HepG2 (cell line): ENCODE results near the gene HDAC5. TPM values are rescaled to one million over a fixed set of nuclear protein-coding genes. Genes with fewer than 3 reads are reported as not detected.
A peak's percentile ranks its signal among the peaks of the same experiment; 100 is the strongest.

Experiments used
- BRD4 ChIP-seq: sonication (generic); formaldehyde crosslinking; IDR thresholded peaks from 2 replicates; pipeline ENCODE4 v1.4.0; 2020; ENCODE audit warnings: missing genetic modification reagents
- CAMTA2 ChIP-seq: sonication (generic); formaldehyde crosslinking; IDR thresholded peaks from 2 replicates; pipeline ENCODE4 v1.4.0; 2020; ENCODE audit warnings: mild to moderate bottlenecking, missing genetic modification reagents, borderline replicate concordance
- EP300 ChIP-seq, 3 experiments: sonication (generic) in 1 of 3; formaldehyde crosslinking in 1 of 3; IDR thresholded peaks; 2 replicates each; pipeline versions ENCODE4 v1.5.1 to v1.6.1; 2011 to 2020; ENCODE audit warnings: low read depth in 2 of 3, low read length in 2 of 3, borderline replicate concordance in 1 of 3, improper control_type of control experiment in 1 of 3, mild to moderate bottlenecking in 1 of 3, missing genetic modification reagents in 1 of 3, moderate library complexity in 1 of 3
- ETV5 ChIP-seq: IDR thresholded peaks from 2 replicates; pipeline ENCODE4 v1.6.1; 2018; ENCODE audit warnings: missing biosample characterization, missing genetic modification reagents, inconsistent platforms, borderline replicate concordance
- HES4 ChIP-seq: sonication (generic); formaldehyde crosslinking; IDR thresholded peaks from 2 replicates; pipeline ENCODE4 v1.9.0; 2021; ENCODE audit warnings: mild to moderate bottlenecking, missing genetic modification reagents, borderline replicate concordance
- MBNL3 ChIP-seq: fragments of 250-450 bp; sonication (Bioruptor Pico); conservative IDR thresholded peaks from 2 replicates; pipeline ENCODE4 v1.8.0; 2022; ENCODE audit warnings: mild to moderate bottlenecking, inconsistent platforms
- MLXIP ChIP-seq: sonication (generic); formaldehyde crosslinking; IDR thresholded peaks from 2 replicates; pipeline ENCODE4 v1.9.0; 2021; ENCODE audit warnings: missing genetic modification reagents, borderline replicate concordance
- NFE2 ChIP-seq: sonication (generic); formaldehyde crosslinking; IDR thresholded peaks from 2 replicates; pipeline ENCODE4 v1.4.0; 2020; ENCODE audit warnings: missing genetic modification reagents
- PLRG1 ChIP-seq: fragments of 450-650 bp; conservative IDR thresholded peaks from 2 replicates; pipeline ENCODE4 v1.6.1; 2016
- RELA ChIP-seq: sonication (generic); formaldehyde crosslinking; IDR thresholded peaks from 2 replicates; pipeline ENCODE4 v1.4.0; 2020; ENCODE audit warnings: missing genetic modification reagents
- TAF1 ChIP-seq: sonication (generic); formaldehyde crosslinking; IDR thresholded peaks from 2 replicates; pipeline ENCODE4 v1.4.0; 2020; ENCODE audit warnings: missing genetic modification reagents
- TAF15 ChIP-seq: fragments of 200-400 bp; formaldehyde crosslinking; IDR thresholded peaks from one replicate; pipeline ENCODE4 v1.6.1; 2018; ENCODE audit warnings: mild to moderate bottlenecking, low read depth, low read length; ENCODE audit not compliant: poor library complexity, severe bottlenecking
- XRCC5 ChIP-seq: fragments of 200-400 bp; formaldehyde crosslinking; optimal IDR thresholded peaks from 2 replicates; pipeline ENCODE3; 2017; ENCODE audit warnings: mild to moderate bottlenecking, low read length
- ZNF224 ChIP-seq: sonication (generic); formaldehyde crosslinking; IDR thresholded peaks from 2 replicates; pipeline ENCODE4 v1.5.0; 2020; ENCODE audit warnings: mild to moderate bottlenecking, missing genetic modification reagents
- ZNF83 ChIP-seq: sonication (generic); formaldehyde crosslinking; IDR thresholded peaks from 2 replicates; pipeline ENCODE4 v1.4.0; 2020; ENCODE audit warnings: missing genetic modification reagents, mild to moderate bottlenecking, borderline replicate concordance
- polyA plus RNA-seq, 8 experiments: library from polyadenylated mRNA; depleted of rRNA in 3 of 8; stranded (reverse) in 7 of 8; unstranded in 1 of 8; fragments of >200 nt; fragmentation: Illumina TruSeq in 4 of 8; extraction: Trizol in 4 of 8; gene quantifications; 2 replicates each; pipeline versions ENCODE4 v1.2.1 to v1.2.3, GENCODE V29; 2011 to 2016; ENCODE audit warnings: low read depth in 4 of 8, missing spikeins in 1 of 8, mixed read lengths in 1 of 8; ENCODE audit not compliant: insufficient read depth in 1 of 8
- total RNA-seq, 5 experiments: library from RNA; depleted of rRNA; stranded (reverse); fragments of >200 nt; fragmentation: Illumina TruSeq; extraction: Trizol; gene quantifications; 2 replicates each; pipeline ENCODE4 v1.2.3, GENCODE V29; 2016; ENCODE audit warnings: low read depth in 1 of 5
- TF ChIP-seq, protein P1 (sequence below): sonication (generic); formaldehyde crosslinking; IDR thresholded peaks from 2 replicates; pipeline ENCODE4 v1.5.1; 2020; ENCODE audit warnings: mild to moderate bottlenecking, missing genetic modification reagents, borderline replicate concordance
- TF ChIP-seq, protein P2 (sequence below): sonication (generic); formaldehyde crosslinking; IDR thresholded peaks from 2 replicates; pipeline ENCODE4 v1.4.0; 2020; ENCODE audit warnings: missing genetic modification reagents
- TF ChIP-seq, protein P3 (sequence below): sonication (generic); formaldehyde crosslinking; conservative IDR thresholded peaks from 2 replicates; pipeline ENCODE4 v1.8.1; 2023; ENCODE audit warnings: missing genetic modification reagents

The HDAC5 gene
- total and polyA plus RNA-seq, 2 of the 13 experiments (the other 11 are each of a cell fraction or from before 2014, with no cell fraction given): 46.4 to 85.4 TPM

DNA sequence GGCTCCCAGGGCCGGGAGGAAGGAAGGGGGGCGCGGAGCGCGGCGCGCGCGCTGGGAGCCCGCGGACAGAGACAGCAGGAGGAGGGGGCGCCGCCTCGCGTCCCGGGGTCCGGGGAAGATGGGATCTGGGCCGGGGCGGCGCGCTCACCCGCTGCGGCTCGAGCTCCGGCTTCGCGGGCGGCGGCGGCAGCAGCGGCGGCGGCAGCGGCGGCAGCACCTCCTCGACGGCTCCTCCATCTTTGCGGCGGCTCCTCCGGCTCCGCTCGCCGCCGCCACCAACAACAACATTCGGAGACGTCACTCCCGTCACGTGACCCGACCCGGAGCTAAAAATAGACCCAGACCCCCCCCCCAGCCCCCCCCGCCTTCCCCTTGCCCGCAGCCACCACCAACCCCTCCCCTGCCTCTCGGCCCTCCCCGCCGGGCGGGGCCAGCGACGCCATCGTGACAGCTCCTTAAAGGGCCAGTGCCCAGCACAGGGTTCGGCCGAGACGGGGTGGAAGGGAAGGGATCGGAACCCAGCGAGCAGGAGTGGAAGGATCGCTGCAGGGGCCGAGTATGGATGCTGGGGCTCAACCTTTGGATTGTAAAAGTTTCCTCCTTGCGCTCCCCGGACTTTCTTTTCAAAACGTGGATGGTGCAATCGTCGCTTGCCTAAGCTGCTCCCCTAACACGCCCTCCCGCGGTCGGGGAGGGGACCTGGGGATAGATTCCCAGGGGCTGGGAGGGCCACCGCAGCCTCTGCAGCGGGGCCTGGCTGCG, at the start of gene HDAC5 (continued):
- TF ChIP-seq TAF15: peak; percentile 27
- TF ChIP-seq, protein P1, sequence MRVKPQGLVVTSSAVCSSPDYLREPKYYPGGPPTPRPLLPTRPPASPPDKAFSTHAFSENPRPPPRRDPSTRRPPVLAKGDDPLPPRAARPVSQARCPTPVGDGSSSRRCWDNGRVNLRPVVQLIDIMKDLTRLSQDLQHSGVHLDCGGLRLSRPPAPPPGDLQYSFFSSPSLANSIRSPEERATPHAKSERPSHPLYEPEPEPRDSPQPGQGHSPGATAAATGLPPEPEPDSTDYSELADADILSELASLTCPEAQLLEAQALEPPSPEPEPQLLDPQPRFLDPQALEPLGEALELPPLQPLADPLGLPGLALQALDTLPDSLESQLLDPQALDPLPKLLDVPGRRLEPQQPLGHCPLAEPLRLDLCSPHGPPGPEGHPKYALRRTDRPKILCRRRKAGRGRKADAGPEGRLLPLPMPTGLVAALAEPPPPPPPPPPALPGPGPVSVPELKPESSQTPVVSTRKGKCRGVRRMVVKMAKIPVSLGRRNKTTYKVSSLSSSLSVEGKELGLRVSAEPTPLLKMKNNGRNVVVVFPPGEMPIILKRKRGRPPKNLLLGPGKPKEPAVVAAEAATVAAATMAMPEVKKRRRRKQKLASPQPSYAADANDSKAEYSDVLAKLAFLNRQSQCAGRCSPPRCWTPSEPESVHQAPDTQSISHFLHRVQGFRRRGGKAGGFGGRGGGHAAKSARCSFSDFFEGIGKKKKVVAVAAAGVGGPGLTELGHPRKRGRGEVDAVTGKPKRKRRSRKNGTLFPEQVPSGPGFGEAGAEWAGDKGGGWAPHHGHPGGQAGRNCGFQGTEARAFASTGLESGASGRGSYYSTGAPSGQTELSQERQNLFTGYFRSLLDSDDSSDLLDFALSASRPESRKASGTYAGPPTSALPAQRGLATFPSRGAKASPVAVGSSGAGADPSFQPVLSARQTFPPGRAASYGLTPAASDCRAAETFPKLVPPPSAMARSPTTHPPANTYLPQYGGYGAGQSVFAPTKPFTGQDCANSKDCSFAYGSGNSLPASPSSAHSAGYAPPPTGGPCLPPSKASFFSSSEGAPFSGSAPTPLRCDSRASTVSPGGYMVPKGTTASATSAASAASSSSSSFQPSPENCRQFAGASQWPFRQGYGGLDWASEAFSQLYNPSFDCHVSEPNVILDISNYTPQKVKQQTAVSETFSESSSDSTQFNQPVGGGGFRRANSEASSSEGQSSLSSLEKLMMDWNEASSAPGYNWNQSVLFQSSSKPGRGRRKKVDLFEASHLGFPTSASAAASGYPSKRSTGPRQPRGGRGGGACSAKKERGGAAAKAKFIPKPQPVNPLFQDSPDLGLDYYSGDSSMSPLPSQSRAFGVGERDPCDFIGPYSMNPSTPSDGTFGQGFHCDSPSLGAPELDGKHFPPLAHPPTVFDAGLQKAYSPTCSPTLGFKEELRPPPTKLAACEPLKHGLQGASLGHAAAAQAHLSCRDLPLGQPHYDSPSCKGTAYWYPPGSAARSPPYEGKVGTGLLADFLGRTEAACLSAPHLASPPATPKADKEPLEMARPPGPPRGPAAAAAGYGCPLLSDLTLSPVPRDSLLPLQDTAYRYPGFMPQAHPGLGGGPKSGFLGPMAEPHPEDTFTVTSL (CRISPR knock-in tag): peak; percentile 17; the same call in 1 of the 2 replicates
- no peak for TF ChIP-seq ZNF83 (CRISPR knock-in tag)
- TF ChIP-seq ETV5 (CRISPR knock-in tag): no peak; the same call in 1 of the 2 replicates
- no peak for TF ChIP-seq MLXIP (CRISPR knock-in tag)
- TF ChIP-seq PLRG1: no peak
- TF ChIP-seq TAF1 (CRISPR knock-in tag): peak; percentile 50; the same call in 1 of the 2 replicates
- no peak for TF ChIP-seq BRD4
- TF ChIP-seq RELA (CRISPR knock-in tag): no peak
- peak; percentile 32 to 51; a peak in 2 of 4 replicates for TF ChIP-seq EP300 (IDR thresholded peaks at IDR 0.05; ENCODE audit: low read depth in 2 of 2, low read length in 2 of 2)
- peak; percentile 30; the same call in 1 of the 2 replicates for TF ChIP-seq EP300 (CRISPR knock-in tag; IDR thresholded peaks at IDR 0.05; ENCODE audit: borderline replicate concordance)
- TF ChIP-seq, protein P2, sequence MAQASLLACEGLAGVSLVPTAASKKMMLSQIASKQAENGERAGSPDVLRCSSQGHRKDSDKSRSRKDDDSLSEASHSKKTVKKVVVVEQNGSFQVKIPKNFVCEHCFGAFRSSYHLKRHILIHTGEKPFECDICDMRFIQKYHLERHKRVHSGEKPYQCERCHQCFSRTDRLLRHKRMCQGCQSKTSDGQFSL: peak; percentile 43; the same call in 1 of the 2 replicates
- no peak for TF ChIP-seq MBNL3 (CRISPR knock-in tag)
- TF ChIP-seq, protein P3, sequence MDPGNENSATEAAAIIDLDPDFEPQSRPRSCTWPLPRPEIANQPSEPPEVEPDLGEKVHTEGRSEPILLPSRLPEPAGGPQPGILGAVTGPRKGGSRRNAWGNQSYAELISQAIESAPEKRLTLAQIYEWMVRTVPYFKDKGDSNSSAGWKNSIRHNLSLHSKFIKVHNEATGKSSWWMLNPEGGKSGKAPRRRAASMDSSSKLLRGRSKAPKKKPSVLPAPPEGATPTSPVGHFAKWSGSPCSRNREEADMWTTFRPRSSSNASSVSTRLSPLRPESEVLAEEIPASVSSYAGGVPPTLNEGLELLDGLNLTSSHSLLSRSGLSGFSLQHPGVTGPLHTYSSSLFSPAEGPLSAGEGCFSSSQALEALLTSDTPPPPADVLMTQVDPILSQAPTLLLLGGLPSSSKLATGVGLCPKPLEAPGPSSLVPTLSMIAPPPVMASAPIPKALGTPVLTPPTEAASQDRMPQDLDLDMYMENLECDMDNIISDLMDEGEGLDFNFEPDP (CRISPR knock-in tag): no peak
- TF ChIP-seq HES4 (CRISPR knock-in tag): peak; percentile 76; the same call in 1 of the 2 replicates
- TF ChIP-seq CAMTA2 (CRISPR knock-in tag): no peak
- TF ChIP-seq NFE2 (CRISPR knock-in tag): no peak
- TF ChIP-seq ZNF224 (CRISPR knock-in tag): no peak
- TF ChIP-seq XRCC5: peak; percentile 75
